ENCODE results near the gene CHIT1.
"Not testable (repeated sequence)": the region's sequence is repeated elsewhere in the genome, so short reads cannot be mapped to it uniquely, and the experiment has no call there.

CHIT1 gene

DNA sequence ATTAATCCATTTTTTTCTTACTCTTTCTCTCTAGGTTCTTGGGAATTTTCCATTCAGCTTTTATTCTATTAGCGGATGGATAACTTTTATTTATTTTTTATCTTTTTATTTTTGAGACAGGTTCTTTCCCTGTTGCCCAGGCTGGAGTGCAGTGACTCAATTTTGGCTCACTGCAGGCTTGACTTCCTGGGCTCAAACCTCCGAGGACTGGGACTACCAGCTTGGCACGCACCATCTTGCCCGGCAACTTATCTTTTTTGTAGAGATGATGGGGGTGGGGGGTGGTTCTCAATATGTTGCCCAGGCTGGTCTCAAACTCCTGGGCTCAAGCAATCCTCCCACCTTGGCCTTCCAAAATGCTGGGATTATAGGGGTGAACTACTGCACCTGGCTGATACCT lies 36.1 kb upstream of the CHIT1 start:
- no peak for DNase-seq

DNA sequence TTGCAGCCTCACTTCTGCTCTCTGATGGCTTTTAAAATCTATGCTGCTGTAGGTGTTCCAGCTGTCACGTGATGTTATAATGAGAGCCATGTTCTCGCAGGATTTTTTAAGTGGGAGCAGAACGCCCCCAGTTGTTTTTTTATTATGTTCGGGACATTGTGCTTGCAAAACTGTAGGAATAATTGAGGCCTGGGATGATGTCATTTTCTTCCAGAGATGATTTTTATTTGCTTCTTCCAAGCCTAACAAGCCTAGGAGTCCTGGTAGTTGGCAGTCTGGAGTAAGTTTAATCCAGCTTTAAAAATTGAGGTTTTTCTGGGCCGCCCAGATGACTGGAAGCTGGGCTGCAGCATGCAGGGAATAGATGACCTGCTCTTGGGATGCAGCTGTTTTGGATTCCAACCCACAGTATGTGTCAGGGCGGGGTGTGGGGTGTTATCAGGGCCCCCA lies 34.6 kb upstream of the CHIT1 start:
- DNase-seq, result no peak

DNA sequence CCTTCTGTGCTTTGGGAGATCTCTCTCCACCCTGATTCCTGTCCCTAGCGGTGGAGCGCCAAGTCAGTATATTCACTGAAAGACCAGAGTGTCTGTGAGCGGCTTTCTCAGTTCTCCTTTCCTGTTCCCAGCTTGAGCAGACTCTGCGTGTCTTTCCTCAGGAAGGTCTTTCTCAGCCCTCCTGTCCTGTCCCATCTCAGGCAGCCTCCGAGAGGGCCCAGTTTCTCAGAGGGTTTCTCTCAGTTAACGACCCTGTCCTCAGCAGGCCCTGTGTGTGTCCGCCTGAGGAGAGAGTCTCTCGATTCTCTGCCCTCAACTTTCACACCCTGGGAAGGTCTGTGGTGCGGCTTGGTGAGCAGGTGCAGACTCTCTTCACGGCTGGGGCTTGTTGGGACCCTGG lies 34.0 kb upstream of the CHIT1 start:
- DNase-seq, result no peak

DNA sequence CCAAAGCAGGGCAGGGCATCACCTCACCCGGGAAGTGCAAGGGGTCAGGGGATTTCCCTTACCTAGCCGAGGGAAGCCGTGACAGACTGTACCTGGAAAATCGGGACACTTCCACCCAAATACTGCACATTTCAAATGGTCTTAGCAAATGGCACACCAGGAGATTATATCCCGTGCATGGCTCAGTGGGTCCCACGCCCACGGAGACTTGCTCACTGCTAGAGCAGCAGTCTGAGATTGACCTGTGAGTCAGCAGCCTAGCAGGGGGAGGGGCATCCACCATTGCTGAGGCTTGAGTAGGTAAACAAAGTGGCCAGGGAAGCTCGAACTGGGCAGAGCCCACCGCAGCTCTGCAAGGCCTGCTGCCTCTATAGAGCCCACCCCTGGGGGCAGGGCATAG lies 27.2 kb upstream of the CHIT1 start:
- not testable (repeated sequence) for DNase-seq

DNA sequence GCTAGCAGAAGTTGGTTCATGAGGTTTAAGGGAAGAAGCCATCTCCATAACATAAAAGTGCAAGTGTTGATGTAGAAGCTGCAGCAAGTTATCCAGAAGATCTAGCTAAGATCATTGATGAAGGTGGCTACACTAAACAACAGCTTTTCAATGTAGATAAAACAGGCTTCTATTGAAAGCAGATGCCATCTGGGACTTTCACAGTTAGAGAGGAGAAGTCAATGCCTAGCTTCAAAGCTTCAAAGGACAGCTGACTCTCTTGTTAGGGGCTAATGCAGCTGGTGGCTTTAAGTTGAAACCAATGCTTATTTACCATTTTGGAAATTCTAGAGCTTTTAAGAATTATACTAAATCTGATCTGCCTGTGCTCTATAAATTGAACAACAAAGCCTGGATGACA lies 25.3 kb upstream of the CHIT1 start:
- not testable (repeated sequence) for DNase-seq

DNA sequence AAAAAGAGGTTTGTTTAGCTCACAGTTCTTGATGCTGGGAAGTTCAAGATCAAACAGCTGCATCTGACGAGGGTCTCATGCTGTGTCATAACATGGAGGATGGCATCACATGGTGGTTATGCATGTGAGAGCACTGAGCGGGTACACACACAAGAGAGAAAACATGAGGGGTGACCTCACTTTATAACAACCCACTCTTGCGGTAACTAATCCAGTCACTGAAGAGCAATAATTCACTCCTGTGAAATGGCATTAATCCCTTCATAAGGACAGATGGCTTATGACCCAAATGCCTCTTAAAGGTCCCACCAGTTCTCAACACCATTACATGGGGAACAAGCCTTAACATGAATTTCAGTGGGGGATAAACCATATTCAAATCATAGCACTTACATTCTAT lies 23.2 kb upstream of the CHIT1 start:
- DNase-seq, result peak; percentile 70

DNA sequence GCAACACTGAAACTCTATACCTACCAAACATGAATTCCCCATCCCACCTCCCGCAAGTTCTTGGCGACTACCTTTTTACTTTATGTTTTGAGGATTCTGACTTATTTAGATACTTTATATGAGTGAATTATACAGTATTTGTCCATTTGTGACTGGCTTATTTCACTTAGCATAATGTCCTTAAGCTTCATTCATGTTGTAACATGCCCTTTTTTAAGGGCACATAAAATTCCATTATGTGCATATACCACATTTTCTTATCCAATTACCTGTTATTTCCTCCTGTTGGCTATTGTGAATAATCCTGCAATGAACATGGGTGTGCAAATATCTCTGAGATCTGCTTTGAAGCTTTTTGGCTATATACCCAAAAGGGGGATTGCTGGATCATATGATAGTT lies 22.0 kb upstream of the CHIT1 start:
- DNase-seq, result no peak

DNA sequence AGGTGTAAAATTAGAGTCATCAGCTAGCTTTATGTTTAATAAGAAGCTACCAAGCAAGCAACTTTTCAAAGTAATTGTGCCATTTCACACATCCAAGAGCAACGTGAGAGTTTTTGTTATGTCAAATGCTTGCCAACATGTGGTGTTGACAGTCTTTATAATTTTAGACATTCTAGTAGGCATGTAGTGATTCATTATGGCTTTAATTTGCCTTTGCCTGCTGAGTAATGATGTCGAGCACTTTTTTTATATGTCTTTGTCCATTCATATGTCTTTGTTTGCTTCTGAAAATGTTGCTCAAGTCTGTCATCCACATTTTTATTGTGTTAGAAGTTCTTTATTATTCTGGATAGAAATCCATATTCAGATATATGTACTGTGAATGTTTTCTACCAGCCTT lies 21.4 kb upstream of the CHIT1 start:
- no peak for DNase-seq

DNA sequence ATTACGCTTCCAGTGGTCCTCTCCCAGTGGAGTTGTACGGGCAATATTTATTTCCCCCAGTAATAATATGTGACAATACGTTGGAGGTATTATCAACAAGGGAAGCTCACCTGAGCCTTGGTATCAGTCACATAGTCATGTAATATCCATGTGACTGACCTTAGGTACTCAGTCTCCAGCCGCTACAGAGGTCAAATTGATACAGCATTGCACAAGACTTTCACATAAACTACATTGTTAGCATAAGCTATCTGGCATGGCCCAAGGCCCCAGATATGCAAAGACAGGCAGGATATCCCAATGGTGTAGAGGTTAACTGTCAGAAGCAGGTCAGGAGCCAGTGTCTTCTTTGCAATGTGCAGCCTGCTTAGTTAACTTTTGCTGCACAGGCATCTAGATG lies 15.3 kb upstream of the CHIT1 start:
- no peak for DNase-seq

DNA sequence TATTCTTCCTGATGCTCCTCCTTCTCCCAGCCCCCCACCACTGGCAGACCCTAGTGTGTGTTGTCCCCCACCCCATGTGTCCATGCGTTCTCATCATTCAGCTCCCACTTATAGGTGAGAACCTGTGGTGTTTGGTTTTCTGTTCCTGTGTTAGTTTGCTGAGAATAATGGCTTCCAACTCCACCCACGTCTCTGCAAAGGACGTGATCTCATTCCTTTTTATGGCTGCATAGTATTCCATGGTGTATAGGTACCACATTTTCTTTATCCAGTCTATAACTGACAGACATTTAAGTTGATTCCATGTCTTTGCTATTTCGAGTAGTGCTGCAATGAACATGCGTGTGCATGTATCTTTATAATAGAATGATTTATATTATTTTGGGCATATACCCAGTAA lies 12.2 kb upstream of the CHIT1 start:
- DNase-seq, result not testable (repeated sequence)

DNA sequence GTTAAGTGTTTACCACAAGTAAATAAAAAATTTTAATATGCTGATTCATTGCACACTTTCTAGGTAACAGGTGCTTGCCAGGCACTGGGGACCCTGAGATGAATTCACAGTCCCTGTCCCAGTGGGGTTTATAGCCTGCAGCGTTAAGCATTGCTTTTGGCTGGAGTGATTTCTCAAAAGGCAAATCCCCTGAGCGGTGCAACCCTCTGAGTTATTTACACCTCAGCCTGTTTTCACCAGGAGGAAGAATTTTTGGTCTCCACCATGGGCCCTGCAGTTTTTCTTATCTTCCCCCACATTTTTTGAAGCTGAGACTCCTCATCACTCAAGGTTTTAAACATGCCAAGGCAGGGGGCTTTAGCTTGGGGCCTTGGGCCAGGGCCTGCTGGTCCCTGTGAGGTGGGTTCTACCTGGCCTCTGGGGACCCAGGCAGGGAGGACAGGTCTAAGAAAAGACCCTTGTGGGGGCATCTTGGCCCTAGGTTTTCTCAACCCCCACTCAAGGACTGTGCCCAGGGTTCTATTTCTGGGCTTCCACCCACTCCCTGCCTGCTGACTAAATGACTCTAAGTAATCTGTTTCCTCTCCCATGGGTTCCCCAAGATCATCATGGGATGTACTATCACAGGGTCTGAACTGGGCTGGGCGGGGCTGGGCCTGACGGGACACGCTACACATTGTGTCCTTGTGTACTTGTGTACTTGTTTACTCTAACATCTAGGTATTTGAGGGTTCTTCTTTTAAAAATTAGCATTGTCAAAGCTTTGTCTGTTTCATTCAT lies 10.2 kb upstream of the CHIT1 start:
- peak; percentile 50 for DNase-seq

DNA sequence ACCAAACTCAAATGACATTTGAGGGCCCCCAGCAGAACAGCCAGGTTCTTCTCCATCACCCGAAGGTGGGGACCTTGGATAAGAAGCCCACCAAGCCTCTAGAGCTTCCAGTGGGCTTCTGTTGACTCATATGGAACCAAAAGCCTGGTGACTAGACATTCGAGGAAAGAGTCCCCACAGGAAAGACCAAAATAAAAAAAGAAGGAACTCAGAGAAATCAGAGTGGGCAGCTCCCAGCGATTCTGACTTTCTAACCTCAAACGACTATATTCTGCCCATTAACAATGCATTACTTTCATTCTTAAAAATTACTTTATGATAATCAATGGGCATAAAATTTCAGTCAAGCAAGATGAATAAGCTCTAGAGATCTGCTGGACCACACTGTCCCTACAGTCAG lies 9.6 kb upstream of the CHIT1 start:
- no peak for DNase-seq

DNA sequence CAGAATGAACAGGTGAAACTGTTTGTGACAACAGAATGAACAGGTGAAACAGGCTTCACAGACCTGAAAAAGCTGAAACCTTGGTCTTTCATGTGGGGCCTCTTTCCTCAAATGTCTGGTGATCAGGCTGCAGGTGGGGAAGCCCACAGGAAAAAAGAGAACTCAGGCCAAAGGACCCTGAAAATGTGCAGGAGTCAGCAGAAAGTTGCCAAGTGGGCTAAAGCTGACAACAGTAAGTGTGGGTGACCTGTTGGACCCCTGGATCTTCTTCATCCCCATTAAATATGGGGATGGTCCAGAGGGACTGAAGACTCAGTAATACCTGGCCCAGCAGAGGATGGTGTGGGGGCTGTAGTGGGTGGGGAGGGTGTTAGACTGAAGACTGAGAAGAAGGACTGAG lies 9.1 kb upstream of the CHIT1 start:
- DNase-seq, result no peak

DNA sequence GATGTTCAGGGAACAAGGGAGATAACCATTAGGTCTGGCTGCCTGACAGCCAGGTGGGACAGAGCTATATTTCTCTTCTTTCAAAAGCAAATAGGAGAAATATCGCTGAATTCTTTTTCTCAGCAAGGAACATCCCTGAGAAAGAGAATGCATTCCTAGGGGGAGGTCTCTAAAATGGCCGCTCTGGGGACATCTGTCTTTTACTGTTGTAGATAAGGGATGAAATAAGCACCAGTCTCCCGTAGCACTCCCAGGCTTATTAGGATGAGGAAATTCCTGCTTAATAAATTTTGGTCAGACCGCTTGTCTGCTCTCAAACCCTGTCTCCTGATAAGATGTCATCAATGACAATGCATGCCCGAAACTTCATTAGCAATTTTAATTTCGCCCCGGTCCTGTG lies 5.4 kb upstream of the CHIT1 start:
- DNase-seq, result not testable (repeated sequence)

DNA sequence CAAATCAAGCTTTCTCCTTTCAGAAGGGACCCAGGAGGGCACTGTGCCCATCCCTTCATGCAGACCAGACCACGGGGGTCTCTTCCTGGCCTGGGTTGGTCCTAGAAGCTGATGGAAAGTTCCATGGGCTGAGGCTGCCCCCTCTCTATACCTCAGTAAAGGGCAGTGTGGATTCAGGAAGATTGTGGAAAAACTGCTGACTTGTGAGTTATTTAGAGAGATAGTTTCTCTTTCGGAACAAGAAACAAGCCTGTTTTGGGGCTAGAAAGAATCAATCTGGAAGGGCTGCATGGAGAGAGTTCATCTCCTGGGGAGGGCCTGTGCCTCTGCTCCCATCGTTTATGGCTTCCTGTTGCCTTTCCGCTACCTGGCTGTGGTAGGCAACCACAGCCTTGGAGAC lies 803 bp downstream of the CHIT1 start:
- DNase-seq, result no peak

DNA sequence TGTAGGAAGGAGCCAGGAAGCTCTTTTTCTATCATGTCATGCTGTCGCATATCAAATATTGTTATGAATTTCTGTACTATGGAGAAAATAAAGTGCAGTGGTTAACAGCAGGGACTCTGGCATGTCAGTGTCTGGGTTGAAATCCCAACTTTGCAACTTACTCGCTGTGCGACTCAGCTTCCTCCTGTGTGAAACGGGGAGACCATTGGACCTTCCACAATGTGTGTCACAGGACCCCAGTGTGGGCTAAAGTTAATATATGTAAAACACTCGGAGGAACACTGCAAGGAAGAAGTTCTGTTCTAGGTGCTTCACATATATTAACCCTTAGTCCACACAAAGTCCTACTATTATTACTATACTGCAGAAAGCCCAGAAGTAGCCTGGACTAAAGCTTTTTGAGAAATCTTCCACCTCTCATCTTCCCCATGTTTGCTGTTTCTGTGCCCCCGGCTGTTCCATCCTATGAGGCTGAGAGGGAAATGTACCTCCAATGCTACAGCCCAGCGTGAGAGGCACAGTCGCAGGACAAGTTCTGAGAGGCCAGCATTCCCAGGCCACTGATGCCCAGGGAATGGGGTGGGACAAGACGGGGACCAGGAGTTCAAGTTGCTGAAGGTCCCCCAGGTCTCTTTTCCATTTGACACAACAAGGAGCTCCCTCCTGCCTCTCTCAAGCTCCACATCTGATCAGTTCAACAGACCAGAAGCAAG lies 1.9 kb downstream of the CHIT1 start:
- DNase-seq, result no peak

DNA sequence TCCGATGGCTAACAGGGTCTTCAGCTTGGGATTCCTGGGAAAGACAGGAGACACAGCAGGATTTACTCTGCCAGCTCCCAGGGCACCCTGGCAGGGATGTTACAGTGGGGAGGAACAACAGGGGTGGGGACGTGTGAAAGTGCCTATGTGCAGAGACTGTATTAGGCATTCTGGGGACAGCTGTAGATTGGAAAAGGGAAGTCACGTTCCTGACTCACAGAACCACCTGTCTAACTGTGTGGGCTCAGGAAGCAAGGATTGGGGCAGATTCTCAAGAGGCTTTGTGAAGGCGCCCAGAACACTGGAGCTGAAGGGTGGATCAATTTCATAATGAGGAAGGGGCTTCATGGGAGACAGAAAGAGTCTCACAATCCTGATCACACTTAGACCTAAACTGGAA lies 4.4 kb downstream of the CHIT1 start:
- DNase-seq, result no peak

DNA sequence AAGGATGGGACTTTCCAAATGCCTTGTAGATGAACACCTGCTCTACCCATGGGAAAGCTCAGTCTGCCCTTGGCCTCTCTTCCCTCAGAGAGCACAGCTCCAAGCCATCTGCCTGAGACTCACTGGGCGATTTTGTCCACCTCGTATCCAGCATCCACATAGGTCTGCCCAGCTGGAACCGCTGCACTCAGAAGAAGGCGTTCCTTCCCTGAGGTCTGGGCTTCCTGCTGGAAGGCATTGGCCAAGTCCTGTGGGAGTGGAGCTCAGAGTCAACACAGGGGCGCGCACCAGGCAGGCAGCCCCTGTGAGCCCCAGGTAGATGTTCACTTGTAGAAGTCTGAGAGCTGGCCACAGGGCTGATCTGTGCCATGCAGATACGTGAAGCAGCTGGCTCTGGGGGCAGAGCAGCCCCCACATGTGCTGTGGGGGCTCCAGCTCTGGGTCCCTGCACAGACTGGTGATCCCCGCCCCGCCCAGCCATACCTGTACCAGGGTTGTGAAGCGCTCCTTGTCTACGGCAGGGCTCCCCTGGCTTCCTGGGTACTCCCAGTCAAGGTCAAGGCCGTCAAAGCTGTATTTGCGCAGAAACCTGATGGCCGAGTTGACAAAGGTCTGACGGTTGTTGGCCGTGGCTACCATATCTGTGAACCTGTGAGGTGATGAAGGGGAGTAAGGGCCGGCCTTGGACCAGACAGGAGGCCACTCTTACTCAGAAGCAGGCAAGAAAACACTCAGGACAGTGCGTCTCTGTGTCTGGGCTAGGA lies 6.3 kb downstream of the CHIT1 start:
- DNase-seq, result no peak

DNA sequence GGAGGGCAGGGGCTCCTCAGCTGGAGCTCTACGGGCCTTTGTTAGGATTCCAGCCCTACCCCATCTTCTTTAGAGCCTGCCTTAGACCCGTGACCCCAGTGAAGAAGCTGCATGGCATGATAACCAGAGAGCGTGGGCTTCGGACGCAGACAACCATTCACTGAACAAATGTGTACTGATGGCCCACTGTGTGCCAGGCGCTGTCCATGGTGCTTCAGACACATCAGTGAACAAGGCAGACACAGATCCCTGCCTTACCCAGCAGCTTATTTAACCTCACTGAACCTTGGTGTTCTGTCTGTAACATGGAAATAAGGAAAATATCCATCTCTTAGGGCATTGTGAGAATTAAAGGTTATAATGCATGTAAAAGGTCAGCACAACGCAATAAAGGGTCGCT lies 9.5 kb downstream of the CHIT1 start:
- DNase-seq, result no peak

DNA sequence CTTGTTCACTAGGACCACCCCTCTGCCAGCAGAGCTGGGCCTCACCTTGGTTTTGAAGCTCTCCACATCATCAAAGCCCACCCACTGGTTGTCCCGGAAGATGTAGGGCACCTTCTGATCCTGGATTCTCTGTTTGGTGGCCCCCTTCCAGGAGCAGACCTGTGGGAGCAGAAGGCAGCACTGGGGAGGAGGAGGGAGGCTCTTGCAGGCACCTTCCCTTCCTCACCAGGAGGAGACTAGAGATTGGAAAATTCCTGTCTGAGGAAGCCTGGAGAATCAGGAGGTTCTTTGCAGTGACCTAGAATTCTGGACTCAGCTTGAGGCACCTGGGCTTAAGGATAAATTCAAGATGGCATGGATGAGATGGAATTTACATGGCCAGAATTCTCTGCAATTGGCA lies 10.3 kb downstream of the CHIT1 start:
- DNase-seq, result no peak

DNA sequence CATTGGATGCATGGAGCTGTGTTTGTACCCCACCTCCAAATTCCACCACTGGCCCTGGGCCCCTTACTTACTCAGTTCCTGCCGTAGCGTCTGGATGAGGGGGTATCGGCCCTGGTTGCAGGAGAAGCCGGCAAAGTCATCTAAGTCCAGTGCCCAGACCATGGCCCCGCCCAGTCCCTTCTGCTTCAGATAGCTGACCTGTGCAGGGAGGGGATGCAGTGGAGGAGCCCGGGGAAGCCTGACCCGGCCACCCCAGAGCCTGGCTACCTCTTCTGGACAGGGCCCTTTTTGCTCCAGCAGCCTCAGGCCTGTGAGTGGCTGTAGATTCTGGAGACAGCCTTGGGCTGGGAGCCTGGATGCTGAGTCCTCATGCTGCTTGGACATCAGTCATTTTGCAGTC lies 11.8 kb downstream of the CHIT1 start:
- no peak for DNase-seq

DNA sequence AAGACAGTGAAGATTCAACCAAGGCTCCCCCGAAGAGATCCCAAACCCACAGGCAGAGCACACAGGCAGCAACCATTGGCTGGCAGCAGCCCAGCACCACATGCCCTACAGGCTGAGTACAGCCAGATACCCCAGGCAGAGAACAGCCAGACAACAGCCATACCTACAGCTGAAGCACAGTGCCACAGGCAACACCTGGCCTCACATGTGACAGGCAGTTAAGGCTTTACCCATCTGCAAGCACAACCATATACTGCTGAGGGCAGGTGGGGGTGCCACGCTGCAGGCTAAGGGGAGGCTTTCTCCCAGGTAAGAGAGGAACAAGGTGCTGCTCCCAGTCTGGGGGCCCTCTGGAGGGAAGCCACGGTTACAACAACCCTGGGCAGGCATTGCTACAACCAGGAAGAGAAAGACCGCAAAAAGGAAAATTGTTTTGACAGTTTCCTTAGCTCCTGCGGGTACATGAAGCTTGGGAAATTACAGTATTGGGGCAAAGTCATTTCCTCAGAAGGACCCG lies 12.3 kb downstream of the CHIT1 start:
- DNase-seq, result no peak

DNA sequence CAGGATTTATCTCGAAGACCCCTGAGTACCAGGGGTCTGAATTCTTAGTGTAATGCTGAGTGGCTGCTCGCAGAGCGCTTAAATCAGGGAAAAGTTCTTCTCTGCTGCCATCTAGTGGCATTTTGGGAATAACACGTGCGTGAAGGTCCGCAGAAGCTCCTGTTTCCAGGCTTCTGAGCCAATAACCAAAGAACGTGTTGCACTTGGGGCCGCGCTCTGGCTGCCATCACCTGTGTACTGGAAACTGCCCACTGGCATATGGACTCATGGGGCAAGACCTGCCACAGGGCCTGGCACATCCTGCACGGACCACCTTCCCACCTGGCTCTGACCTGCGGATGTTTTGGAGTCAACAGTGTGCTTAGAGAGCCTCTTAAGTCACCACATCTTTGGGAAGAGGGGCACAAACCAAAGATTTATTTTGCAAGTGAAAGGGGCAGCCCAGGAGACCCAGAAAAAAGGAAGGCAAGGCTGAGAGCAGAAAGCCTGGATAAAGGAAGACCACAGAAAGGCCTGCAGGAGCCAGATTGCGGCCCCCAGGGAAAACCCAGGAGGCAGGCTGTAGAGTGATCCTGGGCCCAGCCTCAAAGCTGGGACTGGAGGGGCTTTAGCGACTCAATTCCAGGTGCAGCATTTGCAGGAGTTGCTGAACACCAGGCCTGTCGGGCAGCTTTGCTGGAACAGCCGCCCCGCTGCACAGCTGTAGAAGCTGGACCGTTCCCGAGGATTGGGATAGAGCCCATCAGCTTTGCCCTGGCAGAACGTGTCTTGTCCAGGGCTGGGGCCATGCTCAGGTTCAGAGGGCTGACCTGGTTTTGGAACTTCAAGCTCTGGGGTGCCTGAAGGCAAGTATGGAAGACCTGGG lies 13.0 kb downstream of the CHIT1 start:
- peak; percentile 81 for DNase-seq

Measured in NCI-H1436 (cell line).